ENCODE measurements around the gene ZFYVE28. TPM values are rescaled to one million over a fixed set of nuclear protein-coding genes. Genes with fewer than 3 reads are reported as not detected.

Gene ZFYVE28
- polyA plus RNA-seq, 1 of the 3 experiments (the other 2 are of a cell fraction), result 3.2 TPM

DNA sequence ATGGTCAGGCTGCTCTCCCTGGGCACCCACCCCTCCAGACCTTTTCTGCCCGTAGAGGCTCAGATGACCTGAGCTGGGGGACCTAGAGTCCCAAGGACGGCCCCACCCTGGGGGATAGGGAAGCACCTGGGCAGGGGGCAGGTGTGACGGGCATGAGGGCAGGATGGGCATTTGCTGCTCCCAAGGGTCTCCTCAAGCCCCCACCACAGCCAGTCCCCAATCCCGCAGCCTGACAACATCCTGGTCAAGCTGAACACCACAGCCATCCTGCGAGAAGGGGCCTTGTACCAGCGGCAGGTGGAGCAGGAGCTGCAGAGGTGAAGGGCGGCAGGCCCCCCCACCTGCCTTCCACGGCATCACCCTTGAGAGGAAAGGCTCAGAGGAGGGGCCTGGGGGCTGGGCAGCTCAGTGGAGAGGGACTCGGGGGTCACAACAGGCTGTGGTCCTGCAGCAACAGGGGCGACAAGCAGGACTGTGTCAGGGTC, 32.6 kb upstream of the ZFYVE28 start (continued):
- TF ChIP-seq, protein P1, sequence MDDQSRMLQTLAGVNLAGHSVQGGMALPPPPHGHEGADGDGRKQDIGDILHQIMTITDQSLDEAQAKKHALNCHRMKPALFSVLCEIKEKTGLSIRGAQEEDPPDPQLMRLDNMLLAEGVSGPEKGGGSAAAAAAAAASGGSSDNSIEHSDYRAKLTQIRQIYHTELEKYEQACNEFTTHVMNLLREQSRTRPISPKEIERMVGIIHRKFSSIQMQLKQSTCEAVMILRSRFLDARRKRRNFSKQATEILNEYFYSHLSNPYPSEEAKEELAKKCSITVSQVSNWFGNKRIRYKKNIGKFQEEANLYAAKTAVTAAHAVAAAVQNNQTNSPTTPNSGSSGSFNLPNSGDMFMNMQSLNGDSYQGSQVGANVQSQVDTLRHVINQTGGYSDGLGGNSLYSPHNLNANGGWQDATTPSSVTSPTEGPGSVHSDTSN (IDR thresholded peaks at IDR 0.05), result no peak

DNA sequence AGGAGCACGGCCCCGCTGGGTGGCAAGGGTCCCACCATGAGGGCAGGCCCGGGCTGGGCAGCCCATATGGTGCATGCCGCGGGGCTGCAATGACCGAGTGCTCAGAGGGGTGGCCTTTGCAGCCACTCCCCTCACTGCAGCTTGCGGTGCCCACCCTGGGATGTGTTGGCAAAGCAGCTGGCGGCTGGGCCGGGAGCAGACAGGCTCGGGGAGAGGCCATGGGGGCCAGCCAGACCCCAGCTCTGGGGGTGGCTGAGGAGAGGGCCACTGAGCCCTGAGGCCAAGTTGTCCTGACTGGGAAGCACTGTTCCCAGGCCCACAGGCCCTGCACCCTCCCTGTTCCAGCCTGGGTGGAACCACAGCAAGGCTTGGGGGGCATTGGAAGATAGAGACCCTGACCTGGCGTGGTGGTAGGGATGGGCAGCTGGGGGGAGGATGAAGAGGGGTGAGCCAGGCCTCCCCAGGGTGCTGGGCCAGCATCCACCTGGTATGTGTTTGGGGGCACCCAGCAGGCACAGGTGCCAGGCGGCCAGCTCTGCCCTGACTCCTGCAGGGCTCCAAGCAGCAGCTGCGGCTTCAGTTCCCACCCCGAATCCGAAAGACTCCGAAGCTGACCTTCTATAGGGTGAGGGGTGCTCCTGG, 32.1 kb upstream of the ZFYVE28 start:
- H3F3A ChIP-seq (replicated peaks; ENCODE audit: insufficient read depth), result no peaks in the 10 kb centered on the region
- H3K4me1 ChIP-seq (ENCODE audit: control insufficient read depth in 1 of 2, insufficient read depth in 2 of 2, low read depth in 1 of 2, low read length in 1 of 2), result no peaks in the 10 kb centered on the region
- no peak for DNase-seq
- H3K4me3 ChIP-seq (ENCODE audit: low read depth in 2 of 2, low read length in 1 of 2), result no peak overlapping the region
- H3K36me3 ChIP-seq (replicated peaks in 1 of 2; ENCODE audit: control insufficient read depth in 1 of 2, insufficient read depth in 2 of 2, low read length in 1 of 2), result no peaks in the 10 kb centered on the region
- no peaks in the 10 kb centered on the region for H3K79me2 ChIP-seq (ENCODE audit: insufficient read depth)
- H3K9me2 ChIP-seq, result no peaks in the 10 kb centered on the region
- no peaks in the 10 kb centered on the region for H3K9me3 ChIP-seq
- H3K4me2 ChIP-seq, result no peak overlapping the region
- no peaks in the 10 kb centered on the region for H4K20me1 ChIP-seq (ENCODE audit: insufficient read depth)
- H2AFZ ChIP-seq (ENCODE audit: low read depth), result no peak overlapping the region
- no peaks in the 10 kb centered on the region; the same call in 1 of the 2 replicates for H3K27me3 ChIP-seq (ENCODE audit: insufficient read depth)
- 33% methylated on average over 3 of the region's 16 CpGs for WGBS (ENCODE audit: low lambda C conversion rate)
- H3K9ac ChIP-seq, result no peak overlapping the region
- CTCF ChIA-PET, result interaction anchor here (0.9 to 2.9 kb wide), 4 partner anchors 9 to 32 kb away, joined by 3 to 8 read pairs (median 4); partner anchors contain the start of gene CFAP99
- no peak for TF ChIP-seq EZH2phosphoT487 (IDR thresholded peaks at IDR 0.05; ENCODE audit: borderline replicate concordance, low read depth)
- no peak for TF ChIP-seq MXI1 (IDR thresholded peaks at IDR 0.05; ENCODE audit: low read depth, low read length)
- TF ChIP-seq, protein P2, sequence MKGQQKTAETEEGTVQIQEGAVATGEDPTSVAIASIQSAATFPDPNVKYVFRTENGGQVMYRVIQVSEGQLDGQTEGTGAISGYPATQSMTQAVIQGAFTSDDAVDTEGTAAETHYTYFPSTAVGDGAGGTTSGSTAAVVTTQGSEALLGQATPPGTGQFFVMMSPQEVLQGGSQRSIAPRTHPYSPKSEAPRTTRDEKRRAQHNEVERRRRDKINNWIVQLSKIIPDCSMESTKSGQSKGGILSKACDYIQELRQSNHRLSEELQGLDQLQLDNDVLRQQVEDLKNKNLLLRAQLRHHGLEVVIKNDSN (IDR thresholded peaks at IDR 0.05; ENCODE audit: borderline replicate concordance, low read depth), result no peak
- TF ChIP-seq, protein P3, sequence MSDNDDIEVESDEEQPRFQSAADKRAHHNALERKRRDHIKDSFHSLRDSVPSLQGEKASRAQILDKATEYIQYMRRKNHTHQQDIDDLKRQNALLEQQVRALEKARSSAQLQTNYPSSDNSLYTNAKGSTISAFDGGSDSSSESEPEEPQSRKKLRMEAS (IDR thresholded peaks at IDR 0.05; ENCODE audit: low read depth), result no peak
- TF ChIP-seq, protein P4, sequence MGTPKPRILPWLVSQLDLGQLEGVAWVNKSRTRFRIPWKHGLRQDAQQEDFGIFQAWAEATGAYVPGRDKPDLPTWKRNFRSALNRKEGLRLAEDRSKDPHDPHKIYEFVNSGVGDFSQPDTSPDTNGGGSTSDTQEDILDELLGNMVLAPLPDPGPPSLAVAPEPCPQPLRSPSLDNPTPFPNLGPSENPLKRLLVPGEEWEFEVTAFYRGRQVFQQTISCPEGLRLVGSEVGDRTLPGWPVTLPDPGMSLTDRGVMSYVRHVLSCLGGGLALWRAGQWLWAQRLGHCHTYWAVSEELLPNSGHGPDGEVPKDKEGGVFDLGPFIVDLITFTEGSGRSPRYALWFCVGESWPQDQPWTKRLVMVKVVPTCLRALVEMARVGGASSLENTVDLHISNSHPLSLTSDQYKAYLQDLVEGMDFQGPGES (IDR thresholded peaks at IDR 0.05; ENCODE audit: low read depth, low read length), result no peak
- no peak for TF ChIP-seq FOSL2 (IDR thresholded peaks at IDR 0.05; ENCODE audit: borderline replicate concordance, low read depth)
- TF ChIP-seq CHD2 (IDR thresholded peaks at IDR 0.05; ENCODE audit: low read length, partially characterized antibody), result no peak
- TF ChIP-seq RAD21 (IDR thresholded peaks at IDR 0.05; ENCODE audit: low read length), result no peak
- TF ChIP-seq, protein P5, sequence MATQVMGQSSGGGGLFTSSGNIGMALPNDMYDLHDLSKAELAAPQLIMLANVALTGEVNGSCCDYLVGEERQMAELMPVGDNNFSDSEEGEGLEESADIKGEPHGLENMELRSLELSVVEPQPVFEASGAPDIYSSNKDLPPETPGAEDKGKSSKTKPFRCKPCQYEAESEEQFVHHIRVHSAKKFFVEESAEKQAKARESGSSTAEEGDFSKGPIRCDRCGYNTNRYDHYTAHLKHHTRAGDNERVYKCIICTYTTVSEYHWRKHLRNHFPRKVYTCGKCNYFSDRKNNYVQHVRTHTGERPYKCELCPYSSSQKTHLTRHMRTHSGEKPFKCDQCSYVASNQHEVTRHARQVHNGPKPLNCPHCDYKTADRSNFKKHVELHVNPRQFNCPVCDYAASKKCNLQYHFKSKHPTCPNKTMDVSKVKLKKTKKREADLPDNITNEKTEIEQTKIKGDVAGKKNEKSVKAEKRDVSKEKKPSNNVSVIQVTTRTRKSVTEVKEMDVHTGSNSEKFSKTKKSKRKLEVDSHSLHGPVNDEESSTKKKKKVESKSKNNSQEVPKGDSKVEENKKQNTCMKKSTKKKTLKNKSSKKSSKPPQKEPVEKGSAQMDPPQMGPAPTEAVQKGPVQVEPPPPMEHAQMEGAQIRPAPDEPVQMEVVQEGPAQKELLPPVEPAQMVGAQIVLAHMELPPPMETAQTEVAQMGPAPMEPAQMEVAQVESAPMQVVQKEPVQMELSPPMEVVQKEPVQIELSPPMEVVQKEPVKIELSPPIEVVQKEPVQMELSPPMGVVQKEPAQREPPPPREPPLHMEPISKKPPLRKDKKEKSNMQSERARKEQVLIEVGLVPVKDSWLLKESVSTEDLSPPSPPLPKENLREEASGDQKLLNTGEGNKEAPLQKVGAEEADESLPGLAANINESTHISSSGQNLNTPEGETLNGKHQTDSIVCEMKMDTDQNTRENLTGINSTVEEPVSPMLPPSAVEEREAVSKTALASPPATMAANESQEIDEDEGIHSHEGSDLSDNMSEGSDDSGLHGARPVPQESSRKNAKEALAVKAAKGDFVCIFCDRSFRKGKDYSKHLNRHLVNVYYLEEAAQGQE (IDR thresholded peaks at IDR 0.05; ENCODE audit: low read depth, low read length), result no peak
- POLR2A ChIA-PET, result interaction anchor here (0.6 kb wide), 1 partner anchor 78 kb away, joined by 4 read pairs; no protein-coding TSS in a partner anchor
- H3K27ac ChIP-seq (ENCODE audit: low read depth in 2 of 2, low read length in 1 of 2), result no peak overlapping the region

Data from SK-N-SH (cell line).